GM12878 (cell line): ENCODE measurements around the gene CDCP2. TPM values are rescaled to one million over a fixed set of nuclear protein-coding genes. Genes with fewer than 3 reads are reported as not detected.

Source experiments
- ATAC-seq: fragments of 200-7000 bp; cut with Tn5 transposase; 3 replicates; pipeline ENCODE4 v1.9.1; 2020; ENCODE audit warnings: mild to moderate bottlenecking, moderate library complexity
- BruUV-seq: library from RNA; stranded (reverse); fragments of 400-500 nt; replicated peaks from 2 replicates; lab custom pipeline; 2021; lab: Mats Ljungman, UMichigan
- CTCF ChIA-PET: fragments of 300-600 bp; sonication (Branson Sonifier 250); formaldehyde crosslinking; extraction: SDS; loops from one replicate; lab custom pipeline; 2021; ENCODE audit warnings: inconsistent platforms; lab: Yijun Ruan, JAX
- POLR2A ChIA-PET: fragments of 350-600 bp; formaldehyde crosslinking; extraction: SDS; loops from one replicate; lab custom pipeline; 2021; ENCODE audit warnings: inconsistent platforms; lab: Charles Lee
- RAD21 ChIA-PET: fragments of 300-600 bp; sonication (Branson Sonifier 250); formaldehyde crosslinking; loops from one replicate; lab custom pipeline; 2023; ENCODE audit warnings: antibody characterized with exemption; ENCODE audit not compliant: unreplicated experiment; lab: Charles Lee
- SMC1A ChIA-PET: fragments of 300-600 bp; sonication (Branson Sonifier 250); formaldehyde crosslinking; loops from one replicate; lab custom pipeline; 2023; ENCODE audit not compliant: unreplicated experiment, uncharacterized antibody; lab: Charles Lee
- DNase-seq: peaks from one replicate; pipeline ENCODE4 v3.0.0-alpha.2; 2011; ENCODE audit warnings: low read depth, low spot score
- FAIRE-seq: peaks from 3 replicates; lab custom pipeline; 2011; peaks lifted over from hg19 to GRCh38; lab: Jason Lieb, UNC
- H2AFZ ChIP-seq: 2 replicates; pipeline ENCODE4 v1.6.0; 2011; ENCODE audit warnings: low read depth, low read length, control low read depth; ENCODE audit not compliant: control insufficient read depth
- H3K27ac ChIP-seq: 2 replicates; pipeline ENCODE4 v1.5.1; 2011; ENCODE audit warnings: control low read depth; ENCODE audit not compliant: control insufficient read depth, insufficient read depth
- H3K27me3 ChIP-seq, 2 experiments: replicated peaks in 1 of 2; 2 replicates each; pipeline versions ENCODE4 v1.6.0 to v1.6.1; 2011; ENCODE audit warnings: low read length in 1 of 2; ENCODE audit not compliant: control insufficient read depth in 2 of 2, insufficient read depth in 2 of 2
- H3K36me3 ChIP-seq, 2 experiments: 2 replicates each; pipeline ENCODE4 v1.5.1; 2011; ENCODE audit warnings: low read length in 1 of 2; ENCODE audit not compliant: control insufficient read depth in 2 of 2, insufficient read depth in 2 of 2
- H3K4me1 ChIP-seq: 2 replicates; pipeline ENCODE4 v1.6.1; 2011; ENCODE audit warnings: mild to moderate bottlenecking, low read length, moderate library complexity, mixed read lengths; ENCODE audit not compliant: control insufficient read depth, insufficient read depth
- H3K4me2 ChIP-seq: 2 replicates; pipeline ENCODE4 v1.6.0; 2011; ENCODE audit warnings: control low read depth; ENCODE audit not compliant: control insufficient read depth, insufficient read depth
- H3K4me3 ChIP-seq: fragments of 200-600 bp; sonication (generic); 2 replicates; pipeline ENCODE4 v1.5.1; 2016
- H3K79me2 ChIP-seq: 2 replicates; pipeline ENCODE4 v1.6.0; 2011; ENCODE audit warnings: low read length; ENCODE audit not compliant: control insufficient read depth, insufficient read depth
- H3K9ac ChIP-seq: 2 replicates; pipeline ENCODE4 v1.8.0; 2011; ENCODE audit warnings: low read length, control low read depth, mixed read lengths; ENCODE audit not compliant: control insufficient read depth, insufficient read depth
- H3K9me3 ChIP-seq: replicated peaks from 3 replicates; pipeline ENCODE4 v1.5.1; 2011; ENCODE audit warnings: mild to moderate bottlenecking, low read length; ENCODE audit not compliant: control insufficient read depth, insufficient read depth
- H4K20me1 ChIP-seq: 2 replicates; pipeline ENCODE4 v1.6.0; 2011; ENCODE audit not compliant: control insufficient read depth, insufficient read depth
- ATF2 ChIP-seq: IDR thresholded peaks from 2 replicates; pipeline ENCODE4 v1.6.1; 2012; ENCODE audit warnings: low read length, inconsistent platforms
- CBX3 ChIP-seq: fragments of 200-600 bp; sonication (generic); IDR thresholded peaks from 2 replicates; pipeline ENCODE4 v1.6.1; 2016; ENCODE audit warnings: low read depth, borderline replicate concordance
- CHD4 ChIP-seq: fragments of 200-600 bp; sonication (generic); IDR thresholded peaks from 2 replicates; pipeline ENCODE4 v1.6.1; 2016; ENCODE audit warnings: mild to moderate bottlenecking
- FOS ChIP-seq: IDR thresholded peaks from 3 replicates; pipeline ENCODE4 v1.6.1; 2011; ENCODE audit warnings: borderline replicate concordance; ENCODE audit not compliant: insufficient read length; ENCODE audit errors: extremely low read depth
- FOXM1 ChIP-seq: IDR thresholded peaks from 2 replicates; pipeline ENCODE4 v1.6.1; 2012; ENCODE audit warnings: low read depth, mild to moderate bottlenecking, inconsistent platforms, low read length, moderate library complexity
- MTA3 ChIP-seq: IDR thresholded peaks from 2 replicates; pipeline ENCODE4 v1.6.1; 2012; ENCODE audit warnings: low read length, inconsistent platforms, borderline replicate concordance
- PBX3 ChIP-seq: IDR thresholded peaks from 2 replicates; pipeline ENCODE4 v1.6.1; 2011; ENCODE audit warnings: mild to moderate bottlenecking, low read depth, low read length, moderate library complexity; ENCODE audit not compliant: insufficient replicate concordance
- PRDM15 ChIP-seq: fragments of 450-650 bp; formaldehyde crosslinking; IDR thresholded peaks from 2 replicates; pipeline ENCODE4 v1.4.0; 2020; ENCODE audit warnings: mild to moderate bottlenecking, moderate library complexity
- SPI1 ChIP-seq: IDR thresholded peaks from 2 replicates; pipeline ENCODE4 v1.6.1; 2011; ENCODE audit warnings: low read depth, mild to moderate bottlenecking, low read length, moderate library complexity, borderline replicate concordance; ENCODE audit not compliant: insufficient read depth
- SUZ12 ChIP-seq: fragments of 200-600 bp; sonication (generic); IDR thresholded peaks from one replicate; pipeline ENCODE4 v1.6.1; 2018; ENCODE audit warnings: antibody characterized with exemption, mild to moderate bottlenecking; ENCODE audit not compliant: unreplicated experiment
- TARDBP ChIP-seq: IDR thresholded peaks from 2 replicates; pipeline ENCODE4 v1.6.1; 2016; ENCODE audit warnings: borderline replicate concordance
- ZBTB4 ChIP-seq: fragments of 450-650 bp; formaldehyde crosslinking; IDR thresholded peaks from 2 replicates; pipeline ENCODE4 v1.4.0; 2022; ENCODE audit warnings: mild to moderate bottlenecking, moderate library complexity
- ZNF24 ChIP-seq: fragments of 450-650 bp; IDR thresholded peaks from 2 replicates; pipeline ENCODE4 v1.6.1; 2017; ENCODE audit warnings: antibody characterized with exemption, mild to moderate bottlenecking
- WGBS: methylation state at CpG from one replicate; pipeline ENCODE4 v1.1.6; 2016; ENCODE audit warnings: low lambda C conversion rate; ENCODE audit not compliant: insufficient replicate concordance, insufficient coverage; ENCODE audit errors: missing lambda C conversion rate; 5-methylcytosine and 5-hydroxymethylcytosine counted together
- in situ Hi-C: fragments of 300-500 bp; cut with MboI; formaldehyde crosslinking; loops from 9 replicates; pipeline ENCODE4 v1.14.3; 2018; ENCODE audit warnings: mixed read lengths
- intact Hi-C: fragments of 100-400 bp; cut with micrococcal nuclease; formaldehyde crosslinking; loops from one replicate; pipeline ENCODE4 v1.14.2; 2022; ENCODE audit not compliant: unreplicated experiment
- polyA plus RNA-seq, 11 experiments: library from polyadenylated mRNA; depleted of rRNA in 4 of 11; unstranded in 6 of 11; stranded (reverse) in 5 of 11; fragments of >200 nt; fragmentation: Nextera tagmentation in 4 of 11; fragmentation: Illumina TruSeq in 1 of 11; extraction: Ambion mirVana in 4 of 11; extraction: Trizol in 1 of 11; gene quantifications; 1 replicate in 1 of 11; 2 replicates in 10 of 11; pipeline versions ENCODE4 v1.2.1 to v1.2.3, GENCODE V29; 2011 to 2016; ENCODE audit warnings: inconsistent platforms in 2 of 11, missing spikeins in 2 of 11, low read depth in 1 of 11
- total RNA-seq, 4 experiments: library from RNA; depleted of rRNA in 3 of 4; stranded (reverse); fragments of >200 nt in 3 of 4; fragmentation: Illumina TruSeq in 1 of 4; extraction: Trizol in 1 of 4; gene quantifications; 2 replicates each; pipeline versions ENCODE4 v1.2.1 to v1.2.3, GENCODE V29; 2013 to 2021

Gene CDCP2
- total and polyA plus RNA-seq, 10 of the 15 experiments (the other 5 are each of a cell fraction or from before 2014, with no cell fraction given) = 0.06 TPM; not detected in 9

GRCh38 chr1:54163051-54163450 lies 10.3 kb upstream of the CDCP2 start:
- H3K4me2 ChIP-seq = no peak overlapping the region
- H4K20me1 ChIP-seq = no peaks in the 10 kb centered on the region
- RAD21 ChIA-PET = no interaction called here
- H3K27ac ChIP-seq = no peak overlapping the region
- no peak for ATAC-seq
- H3K4me3 ChIP-seq = no peak overlapping the region
- no peak for FAIRE-seq
- H3K79me2 ChIP-seq = no peaks in the 10 kb centered on the region
- POLR2A ChIA-PET = no interaction called here
- H3K9ac ChIP-seq = no peak overlapping the region
- CTCF ChIA-PET = no interaction called here
- no peak for DNase-seq
- WGBS = 72% methylated on average over 3 of the region's 3 CpGs
- no peaks in the 10 kb centered on the region for H3K9me3 ChIP-seq
- no peaks in the 10 kb centered on the region for H3K4me1 ChIP-seq
- no peaks in the 10 kb centered on the region for H3K27me3 ChIP-seq
- intact Hi-C loops = no loop called here
- no peak overlapping the region for H2AFZ ChIP-seq
- in situ Hi-C loops = no loop called here
- H3K36me3 ChIP-seq = no peaks in the 10 kb centered on the region
- BruUV-seq = no TSS peak
- TF ChIP-seq ZNF24 (no peak), SPI1 (no peak), CBX3 (no peak), FOXM1 (no peak), ATF2 (no peak), TARDBP (no peak), FOS (no peak), PRDM15 (CRISPR knock-in tag) (no peak), CHD4 (no peak), PBX3 (no peak), MTA3 (no peak), ZBTB4 (CRISPR knock-in tag) (no peak), SUZ12 (no peak)
- SMC1A ChIA-PET = no interaction called here
